K562 (cell line): Measurements from ENCODE around the gene APOM. TPM values are rescaled to one million over a fixed set of nuclear protein-coding genes. Genes with fewer than 3 reads are reported as not detected.

ENCODE experiments used
- ARID3A ChIP-seq: IDR thresholded peaks from 2 replicates; pipeline ENCODE4 v1.6.1; 2012; ENCODE audit warnings: low read depth, low read length, improper control_type of control experiment, borderline replicate concordance
- CBFA2T3 ChIP-seq: fragments of 450-650 bp; IDR thresholded peaks from 2 replicates; pipeline ENCODE4 v1.6.1; 2017
- CSDE1 ChIP-seq, 2 experiments: fragments of 450-650 bp; IDR thresholded peaks; 2 replicates each; pipeline ENCODE4 v1.6.1; 2016; ENCODE audit warnings: mild to moderate bottlenecking in 1 of 2
- ELF1 ChIP-seq: fragments of 200-800 bp; sonication (Bioruptor generic); IDR thresholded peaks from 2 replicates; pipeline ENCODE4 v1.6.1; 2016; ENCODE audit warnings: missing genetic modification characterization, missing compliant biosample characterization
- GATAD2A ChIP-seq: fragments of 450-650 bp; IDR thresholded peaks from 2 replicates; pipeline ENCODE4 v1.6.1; 2017
- KLF10 ChIP-seq: fragments of 250-450 bp; sonication (Bioruptor Pico); IDR thresholded peaks from 2 replicates; pipeline ENCODE4 v1.6.1; 2021; ENCODE audit warnings: matching md5 sums
- PHB ChIP-seq: fragments of 250-450 bp; sonication (Bioruptor Pico); IDR thresholded peaks from 2 replicates; pipeline ENCODE4 v1.5.0; 2021
- POLR2AphosphoS2 ChIP-seq: IDR thresholded peaks from 2 replicates; pipeline ENCODE4 v1.6.1; 2012; ENCODE audit warnings: low read length, improper control_type of control experiment
- POLR3A ChIP-seq: IDR thresholded peaks from 2 replicates; pipeline ENCODE4 v1.6.1; 2011; ENCODE audit warnings: borderline replicate concordance, mild to moderate bottlenecking, moderate library complexity; ENCODE audit not compliant: insufficient read length, insufficient read depth; ENCODE audit errors: extremely low read depth
- RBM25 ChIP-seq: fragments of 200-400 bp; formaldehyde crosslinking; IDR thresholded peaks from 2 replicates; pipeline ENCODE4 v1.6.1; 2018; ENCODE audit warnings: low read length, low read depth, moderate library complexity; ENCODE audit not compliant: severe bottlenecking
- SMAD3 ChIP-seq: fragments of 450-650 bp; formaldehyde crosslinking; conservative IDR thresholded peaks from 2 replicates; pipeline ENCODE4 v1.4.0; 2020; ENCODE audit warnings: mild to moderate bottlenecking
- TAF7 ChIP-seq: fragments of 450-650 bp; IDR thresholded peaks from 2 replicates; pipeline ENCODE4 v1.6.1; 2016; ENCODE audit warnings: missing genetic modification characterization, missing compliant biosample characterization
- TCF3 ChIP-seq: sonication (generic); formaldehyde crosslinking; IDR thresholded peaks from 2 replicates; pipeline ENCODE4 v1.4.0; 2020; ENCODE audit warnings: mild to moderate bottlenecking, missing genetic modification reagents
- TCF7L2 ChIP-seq: fragments of 150-350 bp; IDR thresholded peaks from 2 replicates; pipeline ENCODE4 v1.6.1; 2016; ENCODE audit warnings: low read depth, mild to moderate bottlenecking, low read length, moderate library complexity
- ZNF239 ChIP-seq: fragments of 250-450 bp; sonication (Bioruptor Pico); IDR thresholded peaks from 2 replicates; pipeline ENCODE4 v1.4.0; 2020; ENCODE audit warnings: mild to moderate bottlenecking
- ZNF507 ChIP-seq: conservative IDR thresholded peaks from 2 replicates; pipeline ENCODE4 v1.6.1; 2017; ENCODE audit warnings: missing genetic modification characterization, missing compliant biosample characterization
- polyA plus RNA-seq, 8 experiments: library from polyadenylated mRNA; depleted of rRNA in 4 of 8; stranded (reverse) in 5 of 8; unstranded in 3 of 8; fragments of >200 nt; fragmentation: Nextera tagmentation in 2 of 8; fragmentation: Illumina TruSeq in 1 of 8; extraction: Ambion mirVana in 2 of 8; extraction: Trizol in 1 of 8; gene quantifications; 2 replicates each; pipeline versions ENCODE4 v1.2.1 to v1.2.3, GENCODE V29; 2011 to 2014; ENCODE audit warnings: inconsistent platforms in 1 of 8, missing spikeins in 1 of 8
- total RNA-seq, 7 experiments: library from RNA; depleted of rRNA in 6 of 7; stranded (reverse); fragments of >200 nt in 6 of 7; fragmentation: Illumina TruSeq in 2 of 7; extraction: Trizol in 2 of 7; gene quantifications; 2 replicates each; pipeline versions ENCODE4 v1.2.1 to v1.2.3, GENCODE V29; 2011 to 2021; ENCODE audit warnings: low replicate concordance in 1 of 7
- TF ChIP-seq, protein P1 (sequence below): fragments of 450-650 bp; IDR thresholded peaks from 2 replicates; pipeline ENCODE4 v1.6.1; 2017; ENCODE audit warnings: antibody characterized with exemption
- TF ChIP-seq, protein P2 (sequence below): sonication (generic); formaldehyde crosslinking; IDR thresholded peaks from 2 replicates; pipeline ENCODE4 v1.8.1; 2023; ENCODE audit warnings: mild to moderate bottlenecking, missing genetic modification reagents
- TF ChIP-seq, protein P3 (sequence below): fragments of 450-650 bp; IDR thresholded peaks from 2 replicates; pipeline ENCODE4 v1.6.1; 2016; ENCODE audit warnings: missing biosample characterization, missing genetic modification characterization

The APOM gene
- total and polyA plus RNA-seq, 9 of the 15 experiments (the other 6 are each of a cell fraction or from before 2014, with no cell fraction given): 5.7 to 24.3 (median 10.4) TPM

GRCh38 chr6:31663961-31664789, 8.5 kb downstream of the APOM start (continued):
- TF ChIP-seq, protein P1, sequence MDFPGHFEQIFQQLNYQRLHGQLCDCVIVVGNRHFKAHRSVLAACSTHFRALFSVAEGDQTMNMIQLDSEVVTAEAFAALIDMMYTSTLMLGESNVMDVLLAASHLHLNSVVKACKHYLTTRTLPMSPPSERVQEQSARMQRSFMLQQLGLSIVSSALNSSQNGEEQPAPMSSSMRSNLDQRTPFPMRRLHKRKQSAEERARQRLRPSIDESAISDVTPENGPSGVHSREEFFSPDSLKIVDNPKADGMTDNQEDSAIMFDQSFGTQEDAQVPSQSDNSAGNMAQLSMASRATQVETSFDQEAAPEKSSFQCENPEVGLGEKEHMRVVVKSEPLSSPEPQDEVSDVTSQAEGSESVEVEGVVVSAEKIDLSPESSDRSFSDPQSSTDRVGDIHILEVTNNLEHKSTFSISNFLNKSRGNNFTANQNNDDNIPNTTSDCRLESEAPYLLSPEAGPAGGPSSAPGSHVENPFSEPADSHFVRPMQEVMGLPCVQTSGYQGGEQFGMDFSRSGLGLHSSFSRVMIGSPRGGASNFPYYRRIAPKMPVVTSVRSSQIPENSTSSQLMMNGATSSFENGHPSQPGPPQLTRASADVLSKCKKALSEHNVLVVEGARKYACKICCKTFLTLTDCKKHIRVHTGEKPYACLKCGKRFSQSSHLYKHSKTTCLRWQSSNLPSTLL: peak; percentile 50
- TF ChIP-seq CSDE1 (IDR thresholded peaks at IDR 0.05): 0 out of 4 replicates have a peak, but pooled peaks of 1 of the 2 experiments have one; percentile 32
- no peak for TF ChIP-seq ZNF239 (CRISPR knock-in tag)
- TF ChIP-seq TCF7L2: no peak
- TF ChIP-seq RBM25: no peak
- TF ChIP-seq TCF3 (CRISPR knock-in tag): no peak; the same call in 1 of the 2 replicates
- TF ChIP-seq POLR3A: no peak
- no peak for TF ChIP-seq KLF10 (CRISPR knock-in tag)
- TF ChIP-seq CBFA2T3: no peak
- no peak for TF ChIP-seq ELF1 (tag)
- no peak for TF ChIP-seq GATAD2A
- no peak for TF ChIP-seq ARID3A
- TF ChIP-seq POLR2AphosphoS2: no peak
- no peak; the same call in 1 of the 2 replicates for TF ChIP-seq PHB (CRISPR knock-in tag)
- TF ChIP-seq ZNF507 (tag): no peak
- TF ChIP-seq TAF7: no peak
- no peak for TF ChIP-seq SMAD3 (CRISPR knock-in tag)
- TF ChIP-seq, protein P2, sequence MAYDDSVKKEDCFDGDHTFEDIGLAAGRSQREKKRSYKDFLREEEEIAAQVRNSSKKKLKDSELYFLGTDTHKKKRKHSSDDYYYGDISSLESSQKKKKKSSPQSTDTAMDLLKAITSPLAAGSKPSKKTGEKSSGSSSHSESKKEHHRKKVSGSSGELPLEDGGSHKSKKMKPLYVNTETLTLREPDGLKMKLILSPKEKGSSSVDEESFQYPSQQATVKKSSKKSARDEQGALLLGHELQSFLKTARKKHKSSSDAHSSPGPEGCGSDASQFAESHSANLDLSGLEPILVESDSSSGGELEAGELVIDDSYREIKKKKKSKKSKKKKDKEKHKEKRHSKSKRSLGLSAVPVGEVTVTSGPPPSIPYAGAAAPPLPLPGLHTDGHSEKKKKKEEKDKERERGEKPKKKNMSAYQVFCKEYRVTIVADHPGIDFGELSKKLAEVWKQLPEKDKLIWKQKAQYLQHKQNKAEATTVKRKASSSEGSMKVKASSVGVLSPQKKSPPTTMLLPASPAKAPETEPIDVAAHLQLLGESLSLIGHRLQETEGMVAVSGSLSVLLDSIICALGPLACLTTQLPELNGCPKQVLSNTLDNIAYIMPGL (CRISPR knock-in tag): no peak
- TF ChIP-seq, protein P3, sequence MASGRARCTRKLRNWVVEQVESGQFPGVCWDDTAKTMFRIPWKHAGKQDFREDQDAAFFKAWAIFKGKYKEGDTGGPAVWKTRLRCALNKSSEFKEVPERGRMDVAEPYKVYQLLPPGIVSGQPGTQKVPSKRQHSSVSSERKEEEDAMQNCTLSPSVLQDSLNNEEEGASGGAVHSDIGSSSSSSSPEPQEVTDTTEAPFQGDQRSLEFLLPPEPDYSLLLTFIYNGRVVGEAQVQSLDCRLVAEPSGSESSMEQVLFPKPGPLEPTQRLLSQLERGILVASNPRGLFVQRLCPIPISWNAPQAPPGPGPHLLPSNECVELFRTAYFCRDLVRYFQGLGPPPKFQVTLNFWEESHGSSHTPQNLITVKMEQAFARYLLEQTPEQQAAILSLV: no peak
